Transverse colon (tissue), 4 donors: ENCODE data around the gene TREH. TPM values are rescaled to one million over a fixed set of nuclear protein-coding genes. Genes with fewer than 3 reads are reported as not detected.

Experiments used
- DNase-seq: peaks from one replicate; pipeline ENCODE4 v3.0.0-alpha.2; 2019
- H3K27ac ChIP-seq, 4 donors: fragments of 200-600 bp; sonication (generic); 2 replicates each; pipeline ENCODE4 v1.5.1; 2016 to 2018; ENCODE audit warnings: inconsistent platforms in 4 of 4
- H3K27me3 ChIP-seq: fragments of 200-600 bp; sonication (generic); 2 replicates; pipeline ENCODE4 v1.5.1; 2017; ENCODE audit warnings: inconsistent platforms
- H3K36me3 ChIP-seq, 4 donors: fragments of 200-600 bp; sonication (generic); 2 replicates each; pipeline ENCODE4 v1.5.1; 2017 to 2019; ENCODE audit warnings: inconsistent platforms in 4 of 4
- H3K4me1 ChIP-seq, 4 donors: fragments of 200-600 bp; sonication (generic); 2 replicates each; pipeline ENCODE4 v1.5.1; 2017 to 2020; ENCODE audit warnings: inconsistent platforms in 4 of 4
- H3K4me3 ChIP-seq, 4 donors: fragments of 200-600 bp; sonication (generic); 1 replicate in 1 of 4; 2 replicates in 3 of 4; pipeline versions ENCODE4 v1.5.1 to v1.6.1; 2017 to 2019; ENCODE audit warnings: inconsistent platforms in 4 of 4
- H3K9me3 ChIP-seq, 2 donors: fragments of 200-600 bp; sonication (generic); 2 replicates each; pipeline ENCODE4 v1.5.1; 2017 to 2019; ENCODE audit warnings: inconsistent platforms in 2 of 2
- CTCF ChIP-seq, 5 experiments: fragments of 200-600 bp in 3 of 5; fragments of 450-650 bp in 2 of 5; sonication (generic) in 3 of 5; IDR thresholded peaks; 1 replicate in 2 of 5; 2 replicates in 3 of 5; pipeline ENCODE4 v1.5.1; 2016 to 2017; ENCODE audit warnings: antibody characterized with exemption in 5 of 5, inconsistent platforms in 3 of 5, mild to moderate bottlenecking in 2 of 5, moderate library complexity in 1 of 5
- EP300 ChIP-seq: sonication (generic); formaldehyde crosslinking; IDR thresholded peaks from one replicate; pipeline ENCODE4 v1.6.1; 2017; ENCODE audit warnings: antibody characterized with exemption, low read depth
- POLR2A ChIP-seq: fragments of 450-650 bp; IDR thresholded peaks from one replicate; pipeline ENCODE4 v1.6.1; 2016; ENCODE audit warnings: antibody characterized with exemption, mild to moderate bottlenecking, moderate library complexity
- POLR2AphosphoS5 ChIP-seq, 3 donors: sonication (generic); formaldehyde crosslinking; IDR thresholded peaks; one replicate each; pipeline ENCODE4 v1.6.1; 2016; ENCODE audit warnings: antibody characterized with exemption in 3 of 3
- WGBS, 2 donors: methylation state at CpG; one replicate each; pipeline ENCODE4 v1.1.5; 2018; ENCODE audit warnings: low coverage in 1 of 2; 5-methylcytosine and 5-hydroxymethylcytosine counted together
- in situ Hi-C, 4 donors: fragments of 200-750 bp; cut with MboI; loops; one replicate each; pipeline versions ENCODE4 v1.15.0 to v1.15.1; 2017; ENCODE audit warnings: low sequenced_read_pairs in 3 of 4, low pct_ligation_motif_present in 1 of 4, low pct_unique_long_range_greater_than_20kb in 1 of 4
- intact Hi-C: fragments of 100-400 bp; cut with DNase I; formaldehyde crosslinking; loops from one replicate; pipeline ENCODE4 v1.15.1; 2023; ENCODE audit warnings: low total_unique reads
- total RNA-seq, 4 donors: library from RNA; depleted of rRNA; stranded (reverse); fragments of >200 nt; gene quantifications; one replicate each; pipeline ENCODE4 v1.1.0, GENCODE V29; 2016

TREH gene
- total RNA-seq, 4 donors from 2014 or later, result 4.9 to 5.6 TPM; not detected in 2

- TF ChIP-seq EP300, result no peak
- peak in 2 of 3 donors; percentile 8 to 18 for TF ChIP-seq POLR2AphosphoS5 (IDR thresholded peaks at IDR 0.05)
- TF ChIP-seq CTCF (IDR thresholded peaks at IDR 0.05), result peak; percentile 56 to 93 (median 83)
- TF ChIP-seq POLR2A, result no peak
- Histone ChIP-seq H3K9me3 (no peaks in the 10 kb centered on the region), H3K4me1 (peaks cover 5 to 48% (median 32%) of the 10 kb centered on the region in 4 donors), H3K27me3 (peaks cover 30% of the 10 kb centered on the region), H3K36me3 (no peaks in the 10 kb centered on the region), H3K27ac (peak overlapping the region; percentile 84 to 95 (median 88)), H3K4me3 (peak overlapping the region; percentile 28 to 55 (median 40))
- intact Hi-C loops, result no loop called here
- in situ Hi-C loops, result no loop called here
- DNase-seq, result peak; percentile 90
- WGBS, 2 donors, result 5 to 22% methylated on average over 4 to 36 of the region's 54 CpGs
Observed at GRCh38 chr11:118610773-118611432, 68.5 kb downstream of the TREH start.

- Histone ChIP-seq H3K27me3 (peaks cover 30% of the 10 kb centered on the region), H3K36me3 (no peaks in the 10 kb centered on the region), H3K4me3 (peak overlapping the region; percentile 28 to 55 (median 40)), H3K4me1 (peaks cover 5 to 54% (median 32%) of the 10 kb centered on the region in 4 donors), H3K9me3 (no peaks in the 10 kb centered on the region), H3K27ac (peak overlapping the region; percentile 84 to 95 (median 88))
- no peak for DNase-seq
- WGBS, 2 donors, result 15 to 35% methylated on average over 8 to 31 of the region's 42 CpGs
- TF ChIP-seq CTCF (IDR thresholded peaks at IDR 0.05), result no peak
- TF ChIP-seq EP300, result no peak
- no peak for TF ChIP-seq POLR2A
- no peak for TF ChIP-seq POLR2AphosphoS5 (IDR thresholded peaks at IDR 0.05)
- in situ Hi-C loops, result no loop called here
- intact Hi-C loops, result no loop called here
Observed at GRCh38 chr11:118610225-118610772, 69.2 kb downstream of the TREH start.

GRCh38 chr11:118609380-118610224 is 69.8 kb downstream of the TREH start:
- DNase-seq, result no peak
- 14 to 20% methylated on average over 6 to 54 of the region's 57 CpGs for WGBS, 2 donors

More at GRCh38 chr11:118609380-118610224, 69.8 kb downstream of the TREH start:
- intact Hi-C loops (no loop called here), in situ Hi-C loops (no loop called here)
- Histone ChIP-seq H3K4me3 (peak overlapping the region; percentile 11 to 55 (median 36)), H3K36me3 (no peaks in the 10 kb centered on the region), H3K9me3 (no peaks in the 10 kb centered on the region), H3K27ac (peak overlapping the region; percentile 84 to 95 (median 88)), H3K27me3 (peaks cover 30% of the 10 kb centered on the region), H3K4me1 (peaks cover 10 to 61% (median 38%) of the 10 kb centered on the region in 4 donors)
- TF ChIP-seq POLR2AphosphoS5 (IDR thresholded peaks at IDR 0.05) (peak in 1 of 3 donors; percentile 38), CTCF (IDR thresholded peaks at IDR 0.05) (no peak)
